SK-N-MC (cell line): Measurements from ENCODE around the gene SLC12A8.

Experiments used
- DNase-seq: peaks from one replicate; pipeline ENCODE4 v3.0.0-alpha.2; 2011; ENCODE audit warnings: low read depth, low spot score
- H3K27ac ChIP-seq: fragments of 200-600 bp; sonication (generic); 2 replicates; pipeline ENCODE4 v1.5.1; 2016; ENCODE audit warnings: mixed run types
- H3K36me3 ChIP-seq: fragments of 200-600 bp; sonication (generic); 2 replicates; pipeline ENCODE4 v1.6.1; 2017; ENCODE audit warnings: antibody characterized with exemption, low read length, mixed read lengths; ENCODE audit not compliant: insufficient read depth
- H3K4me3 ChIP-seq: fragments of 200-600 bp; sonication (generic); 2 replicates; pipeline ENCODE4 v1.5.1; 2016
- H3K9ac ChIP-seq: fragments of 200-600 bp; sonication (generic); 2 replicates; pipeline ENCODE4 v1.8.0; 2017; ENCODE audit warnings: mixed run types, mixed read lengths; ENCODE audit not compliant: insufficient read length
- H3K9me3 ChIP-seq: fragments of 200-600 bp; sonication (generic); 2 replicates; pipeline ENCODE4 v1.6.1; 2017; ENCODE audit warnings: low read depth, mild to moderate bottlenecking, antibody characterized with exemption, low read length, moderate library complexity, mixed read lengths
- EZH2 ChIP-seq: fragments of 200-600 bp; sonication (generic); IDR thresholded peaks from one replicate; pipeline ENCODE4 v1.6.1; 2017; ENCODE audit warnings: antibody characterized with exemption
- FOXP2 ChIP-seq: optimal IDR thresholded peaks from 2 replicates; pipeline ENCODE3; 2011; ENCODE audit warnings: mild to moderate bottlenecking, moderate library complexity; ENCODE audit not compliant: insufficient read depth; ENCODE audit errors: extremely low read length, control extremely low read depth
- POLR2AphosphoS5 ChIP-seq: IDR thresholded peaks from 2 replicates; pipeline ENCODE4 v1.6.1; 2012; ENCODE audit warnings: mild to moderate bottlenecking, low read depth, low read length, borderline replicate concordance

The SLC12A8 gene

GRCh38 chr3:125053304-125053699, 159.2 kb downstream of the SLC12A8 start:
- no peak for DNase-seq
- no peak overlapping the region for H3K9ac ChIP-seq
- H3K4me3 ChIP-seq = no peak overlapping the region
- no peaks in the 10 kb centered on the region for H3K9me3 ChIP-seq
- TF ChIP-seq FOXP2 (no peak), EZH2 (no peak), POLR2AphosphoS5 (no peak)
- H3K36me3 ChIP-seq = no peaks in the 10 kb centered on the region
- no peak overlapping the region for H3K27ac ChIP-seq

DNA sequence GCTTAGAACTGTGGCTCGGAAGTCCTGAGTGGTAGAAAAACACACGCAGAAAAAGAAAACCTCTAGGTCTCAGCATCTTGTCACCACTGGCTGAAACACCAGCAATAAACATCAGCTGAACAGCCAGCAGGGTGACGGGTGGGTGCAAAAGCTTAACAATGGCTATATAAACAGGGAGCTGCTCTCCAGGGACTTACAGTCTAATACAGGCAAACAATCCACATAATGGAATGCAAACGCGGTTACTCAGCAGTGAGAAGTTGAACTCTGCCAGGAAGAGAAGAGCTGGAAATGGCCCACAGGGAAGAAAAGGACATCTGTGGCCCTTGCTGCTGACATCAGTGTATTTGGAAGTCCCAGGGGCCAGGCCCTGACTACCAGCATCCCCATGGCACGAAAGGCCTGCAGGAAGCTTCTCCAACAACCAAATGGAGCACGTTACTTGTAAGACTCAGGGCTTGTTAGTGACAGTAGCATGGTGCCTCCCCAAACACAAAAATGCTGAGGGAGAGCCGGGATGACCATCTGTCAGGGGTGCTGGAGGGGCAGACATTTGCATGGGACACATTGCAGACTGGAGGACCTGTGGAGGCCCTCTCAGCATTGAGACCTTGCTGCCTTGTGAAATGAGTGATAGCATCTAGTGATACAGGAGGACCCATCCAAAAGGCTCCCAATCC, 159.8 kb downstream of the SLC12A8 start:
- Histone ChIP-seq H3K36me3 (no peaks in the 10 kb centered on the region), H3K9ac (no peak overlapping the region), H3K27ac (peak overlapping the region; percentile 63; the same call in 1 of the 2 replicates), H3K9me3 (no peaks in the 10 kb centered on the region), H3K4me3 (peak overlapping the region; percentile 68)
- no peak for DNase-seq
- TF ChIP-seq EZH2 (no peak), FOXP2 (peak; percentile 41), POLR2AphosphoS5 (no peak)

DNA sequence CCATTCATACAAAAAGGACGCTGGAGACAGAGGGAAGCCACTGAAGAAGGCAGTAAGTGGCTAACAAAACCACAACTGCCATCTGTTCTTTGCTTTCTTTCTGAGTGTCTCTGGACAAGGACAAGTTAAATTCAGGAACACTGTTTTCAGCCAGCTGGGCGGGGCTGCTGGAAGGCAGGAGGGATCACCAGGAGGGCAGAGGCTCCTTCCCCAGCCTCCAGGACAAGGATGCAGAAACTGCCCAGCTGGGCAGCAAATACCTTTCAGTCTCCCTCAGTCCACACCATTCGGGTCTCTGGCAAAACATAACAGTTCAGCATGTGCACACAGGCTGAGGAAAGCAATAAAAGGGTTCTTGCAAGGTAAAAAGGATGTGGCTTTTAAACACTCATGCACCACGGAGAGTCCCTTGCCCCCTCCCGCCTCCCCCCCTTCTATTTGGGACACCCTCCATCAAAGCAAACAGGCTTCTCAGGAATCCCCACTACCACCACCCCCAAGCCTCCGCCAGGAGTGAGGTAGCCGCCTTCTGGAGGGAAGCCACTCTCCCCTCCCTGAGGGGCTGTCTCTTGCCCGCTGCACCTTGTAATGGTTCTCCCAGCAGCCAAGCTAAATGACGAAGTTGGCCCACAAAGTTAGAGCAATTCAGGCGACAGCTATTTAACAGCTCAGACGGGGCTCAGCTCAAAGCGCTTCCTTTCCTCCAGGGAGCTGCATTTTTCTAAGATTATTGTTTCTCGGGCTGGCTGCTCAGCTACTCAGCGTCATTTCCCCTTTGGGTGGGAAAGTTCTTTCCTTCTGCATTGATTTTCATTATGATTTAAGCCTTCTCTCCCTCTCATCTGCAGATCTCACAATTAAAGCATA, 160.6 kb downstream of the SLC12A8 start:
- Histone ChIP-seq H3K27ac (peak overlapping the region; percentile 63; the same call in 1 of the 2 replicates), H3K9ac (no peak overlapping the region), H3K4me3 (peak overlapping the region; percentile 68), H3K36me3 (no peaks in the 10 kb centered on the region), H3K9me3 (no peaks in the 10 kb centered on the region)
- peak; percentile 70 for DNase-seq
- TF ChIP-seq FOXP2 (no peak), EZH2 (no peak)

DNA sequence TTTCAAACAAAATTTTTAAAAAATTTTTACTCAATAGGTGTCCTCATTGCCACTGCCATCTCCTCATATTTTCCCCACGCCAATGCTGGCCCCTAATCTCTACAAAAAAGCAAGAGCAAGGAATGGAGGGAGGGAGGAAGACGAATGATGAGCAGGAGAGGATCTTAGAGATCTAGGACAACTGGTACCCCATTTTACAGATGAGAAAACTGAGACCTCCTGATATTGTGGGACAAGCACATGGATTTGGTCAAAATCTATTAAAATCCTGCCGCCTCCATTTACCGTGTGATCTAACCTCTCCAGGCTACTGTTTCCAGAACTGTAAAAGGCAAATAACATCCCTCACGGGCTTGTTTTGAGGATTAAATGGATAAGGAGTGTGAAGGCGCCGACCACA, 161.3 kb downstream of the SLC12A8 start:
- H3K9ac ChIP-seq = no peak overlapping the region
- DNase-seq = no peak
- no peak overlapping the region; the same call in 1 of the 2 replicates for H3K4me3 ChIP-seq
- no peak overlapping the region for H3K27ac ChIP-seq
- H3K36me3 ChIP-seq = no peaks in the 10 kb centered on the region
- no peaks in the 10 kb centered on the region for H3K9me3 ChIP-seq
- no peak for TF ChIP-seq POLR2AphosphoS5
- no peak for TF ChIP-seq EZH2
- TF ChIP-seq FOXP2 = no peak

GRCh38 chr3:125050488-125051090, 162.0 kb downstream of the SLC12A8 start:
- Histone ChIP-seq H3K9me3 (no peaks in the 10 kb centered on the region), H3K36me3 (no peaks in the 10 kb centered on the region), H3K4me3 (no peak overlapping the region), H3K9ac (no peak overlapping the region), H3K27ac (no peak overlapping the region)
- TF ChIP-seq EZH2 (no peak), POLR2AphosphoS5 (no peak), FOXP2 (no peak)
- DNase-seq = no peak

DNA sequence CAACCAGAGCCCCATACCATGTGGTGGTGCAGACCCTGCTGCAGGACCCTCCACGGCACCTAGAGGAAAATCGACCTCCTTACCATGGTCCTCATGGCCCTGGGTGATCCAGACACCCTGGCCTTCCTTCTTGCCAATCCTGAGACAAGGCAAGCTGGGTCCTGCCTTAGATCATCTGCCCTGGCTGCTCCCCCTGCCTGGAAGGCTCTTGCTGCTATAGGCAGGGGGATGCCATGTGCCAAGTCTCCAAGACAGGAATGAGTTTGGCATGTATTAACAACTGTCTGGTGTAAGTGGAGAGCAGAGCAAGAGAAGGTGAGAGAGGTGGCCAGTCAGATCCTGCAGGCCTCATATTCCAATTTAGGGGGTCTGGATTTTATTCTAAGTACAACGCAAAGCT, 164.3 kb downstream of the SLC12A8 start:
- Histone ChIP-seq H3K4me3 (no peak overlapping the region), H3K36me3 (no peaks in the 10 kb centered on the region), H3K9ac (no peak overlapping the region), H3K27ac (no peak overlapping the region), H3K9me3 (no peaks in the 10 kb centered on the region)
- TF ChIP-seq POLR2AphosphoS5 (no peak), FOXP2 (no peak), EZH2 (no peak)
- no peak for DNase-seq

- no peak overlapping the region for H3K4me3 ChIP-seq
- DNase-seq = no peak
- TF ChIP-seq POLR2AphosphoS5 (no peak), EZH2 (no peak)
- no peaks in the 10 kb centered on the region for H3K36me3 ChIP-seq
- no peak overlapping the region for H3K27ac ChIP-seq
- no peak overlapping the region for H3K9ac ChIP-seq
- no peaks in the 10 kb centered on the region for H3K9me3 ChIP-seq
These were observed 166.6 kb downstream of the SLC12A8 start for GRCh38 chr3:125045965-125046364.

DNA sequence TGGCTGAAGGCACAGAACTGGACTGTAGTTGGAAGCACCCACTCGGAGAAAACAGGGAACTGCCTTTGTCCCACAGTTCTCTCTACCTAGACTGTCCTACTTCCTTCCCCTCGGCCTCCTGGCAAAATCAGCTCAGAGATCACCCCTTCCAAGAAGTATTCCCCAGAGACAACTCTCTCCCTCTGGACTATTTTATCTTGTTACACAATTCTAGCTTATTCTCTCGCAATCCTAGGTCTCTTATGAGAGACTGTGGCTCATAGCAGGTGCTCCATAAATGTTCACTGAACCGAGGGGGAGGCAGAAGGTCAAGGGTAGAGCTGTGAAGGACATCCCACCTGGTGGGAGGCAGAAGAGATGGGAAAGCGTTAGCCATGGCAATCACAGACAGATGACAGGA, 167.4 kb downstream of the SLC12A8 start:
- Histone ChIP-seq H3K4me3 (no peak overlapping the region), H3K36me3 (no peaks in the 10 kb centered on the region), H3K9me3 (no peaks in the 10 kb centered on the region), H3K27ac (no peak overlapping the region), H3K9ac (no peak overlapping the region)
- no peak for DNase-seq
- TF ChIP-seq POLR2AphosphoS5 (no peak), FOXP2 (no peak), EZH2 (no peak)
